HG02763 (cell line): Measurements from ENCODE around the gene REXO1.
"Not testable (repeated sequence)": the region's sequence is repeated elsewhere in the genome, so short reads cannot be mapped to it uniquely, and the experiment has no call there.

ENCODE experiments used
- ATAC-seq: cut with Tn5 transposase; IDR thresholded peaks from one replicate; pipeline ENCODE4 v1.9.1; 2021; ENCODE audit warnings: mild to moderate bottlenecking, moderate library complexity; ENCODE audit not compliant: unreplicated experiment

Gene REXO1, protein sequence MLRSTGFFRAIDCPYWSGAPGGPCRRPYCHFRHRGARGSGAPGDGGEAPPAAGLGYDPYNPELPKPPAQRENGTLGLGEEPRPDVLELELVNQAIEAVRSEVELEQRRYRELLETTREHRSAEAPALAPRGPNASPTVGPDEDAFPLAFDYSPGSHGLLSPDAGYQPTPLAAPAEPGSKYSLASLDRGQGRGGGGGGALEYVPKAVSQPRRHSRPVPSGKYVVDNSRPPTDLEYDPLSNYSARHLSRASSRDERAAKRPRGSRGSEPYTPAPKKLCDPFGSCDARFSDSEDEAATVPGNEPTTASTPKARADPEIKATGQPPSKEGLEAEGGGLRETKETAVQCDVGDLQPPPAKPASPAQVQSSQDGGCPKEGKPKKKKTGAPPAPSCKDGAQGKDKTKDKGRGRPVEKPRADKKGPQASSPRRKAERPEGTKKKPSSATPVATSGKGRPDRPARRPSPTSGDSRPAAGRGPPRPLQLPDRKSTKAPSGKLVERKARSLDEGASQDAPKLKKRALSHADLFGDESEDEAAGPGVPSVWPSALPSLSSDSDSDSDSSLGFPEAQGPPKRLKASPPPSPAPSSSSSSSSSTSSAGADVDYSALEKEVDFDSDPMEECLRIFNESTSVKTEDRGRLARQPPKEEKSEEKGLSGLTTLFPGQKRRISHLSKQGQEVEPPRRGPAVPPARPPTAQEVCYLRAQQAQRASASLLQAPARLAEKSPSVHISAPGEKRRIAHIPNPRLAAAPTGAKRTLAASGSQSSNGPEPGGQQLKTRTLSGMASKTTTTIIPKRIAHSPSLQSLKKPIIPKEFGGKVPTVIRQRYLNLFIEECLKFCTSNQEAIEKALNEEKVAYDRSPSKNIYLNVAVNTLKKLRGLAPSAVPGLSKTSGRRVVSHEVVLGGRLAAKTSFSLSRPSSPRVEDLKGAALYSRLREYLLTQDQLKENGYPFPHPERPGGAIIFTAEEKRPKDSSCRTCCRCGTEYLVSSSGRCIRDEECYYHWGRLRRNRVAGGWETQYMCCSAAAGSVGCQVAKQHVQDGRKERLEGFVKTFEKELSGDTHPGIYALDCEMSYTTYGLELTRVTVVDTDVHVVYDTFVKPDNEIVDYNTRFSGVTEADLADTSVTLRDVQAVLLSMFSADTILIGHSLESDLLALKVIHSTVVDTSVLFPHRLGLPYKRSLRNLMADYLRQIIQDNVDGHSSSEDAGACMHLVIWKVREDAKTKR

DNA sequence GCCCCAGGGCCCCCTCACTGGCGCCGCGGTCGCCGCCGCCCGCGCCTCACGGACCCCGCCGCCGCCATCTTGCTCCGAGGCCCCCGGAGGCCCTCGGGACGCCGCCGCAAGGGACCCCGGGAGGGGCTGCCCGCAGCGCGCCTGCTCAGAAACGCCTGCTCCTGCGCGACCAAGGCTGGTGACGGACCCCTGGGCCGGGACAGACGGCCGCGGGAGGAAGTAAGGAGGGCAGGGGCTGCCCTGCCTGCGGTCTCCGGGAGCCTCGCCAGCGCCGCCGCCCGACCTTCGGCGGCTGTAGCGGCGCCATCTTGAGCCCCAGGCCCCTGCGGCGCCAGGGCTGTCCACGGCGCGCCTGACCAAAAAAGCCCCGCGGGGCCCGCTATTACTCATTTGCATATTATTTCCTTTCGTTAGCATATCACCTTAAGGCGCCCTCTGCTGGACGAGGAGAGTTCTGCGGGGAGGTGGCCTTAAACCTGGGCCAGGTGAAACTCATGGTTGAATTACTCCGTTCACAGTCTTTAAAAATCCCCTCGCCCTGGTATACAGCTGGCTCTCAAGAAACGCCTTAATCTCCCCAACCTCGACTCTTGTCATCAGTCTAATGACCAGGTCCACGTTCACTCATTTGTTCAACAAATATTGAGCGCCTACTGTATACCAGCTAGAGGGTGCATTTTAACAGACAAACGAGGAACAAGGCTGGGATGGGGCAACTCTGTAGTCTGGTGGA is at the start of gene REXO1:
Gene REXO1, minus strand, starts transcription at position 85 of the 733 bp plus-strand sequence. CDS start 125 bp downstream, outside the sequence.
- ATAC-seq: peak; percentile 78

DNA sequence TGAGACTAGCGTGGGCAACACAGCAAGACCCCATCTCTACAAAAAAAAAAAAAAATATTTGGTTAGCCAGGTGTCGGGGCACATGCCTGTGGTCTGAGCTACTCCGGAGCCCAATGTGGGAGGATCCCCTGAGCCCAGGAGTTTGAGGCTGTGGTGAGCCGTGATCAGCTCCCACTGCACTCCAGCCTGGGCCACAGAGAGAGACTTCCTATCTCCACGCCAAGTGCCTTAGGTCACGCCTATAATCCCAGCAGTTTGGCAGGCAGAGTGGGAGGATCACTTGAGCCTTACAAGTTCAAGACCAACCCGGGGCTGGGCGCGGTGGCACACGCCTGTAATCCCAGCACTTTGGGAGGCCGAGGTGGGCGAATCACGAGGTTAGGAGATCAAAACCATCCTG is 48.2 kb upstream of the REXO1 start:
- ATAC-seq: no peak

DNA sequence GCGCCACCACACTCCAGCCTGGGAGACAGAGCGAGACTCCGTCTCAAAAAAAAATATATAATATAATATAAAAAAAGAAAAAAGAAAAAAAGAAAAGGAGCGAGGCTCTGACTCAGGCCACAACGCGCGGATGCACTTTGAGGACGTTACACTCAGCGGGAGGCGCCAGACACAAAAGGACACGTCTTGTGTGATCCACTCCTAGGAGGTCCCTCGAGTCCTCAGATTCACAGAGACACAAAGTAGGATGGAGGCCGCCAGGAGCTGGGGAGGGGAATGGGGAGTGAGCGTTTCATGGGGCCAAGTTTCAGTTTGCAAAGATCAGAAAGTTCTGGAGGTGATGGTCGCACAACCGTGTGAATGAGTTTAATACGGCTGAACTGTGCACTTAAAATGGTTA is 45.5 kb upstream of the REXO1 start:
- ATAC-seq: no peak

DNA sequence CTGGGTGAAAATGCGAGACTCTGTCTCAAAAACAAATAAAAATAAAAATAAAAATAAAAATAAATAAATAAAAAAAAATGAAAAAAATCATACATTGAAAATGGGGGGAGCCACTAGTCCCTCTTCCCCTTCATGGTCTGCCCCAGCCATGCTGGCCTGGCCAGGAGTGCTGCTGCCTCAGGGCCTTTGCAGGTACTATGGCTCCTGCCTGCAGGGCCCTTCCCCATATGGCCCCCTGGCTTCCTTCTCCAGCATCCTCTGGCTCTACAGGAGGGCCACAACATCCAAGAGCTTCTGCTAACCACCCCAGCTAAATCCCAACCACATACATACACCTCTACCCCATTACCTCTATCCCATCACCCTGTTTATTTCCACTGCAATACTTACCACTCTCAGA is 41.6 kb upstream of the REXO1 start:
- ATAC-seq: no peak

DNA sequence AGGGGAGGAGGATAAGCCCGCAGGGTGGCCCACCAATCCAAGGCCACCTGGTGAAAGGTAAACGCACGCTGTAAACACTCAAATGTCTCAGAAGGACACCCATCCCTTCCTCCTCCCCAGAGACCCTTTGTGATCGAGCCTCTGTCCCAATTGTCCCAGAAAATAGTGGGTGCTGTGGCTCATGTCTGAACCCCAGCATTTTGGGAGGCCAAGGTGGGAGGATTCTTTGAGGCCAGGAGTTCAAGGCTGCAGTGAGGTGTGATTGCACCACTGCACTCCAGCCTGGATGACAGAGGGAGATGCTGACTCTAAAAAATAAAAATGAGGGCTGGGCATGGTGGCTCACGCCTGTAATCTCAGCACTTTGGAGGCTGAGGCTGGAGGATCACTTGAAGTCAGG is 40.1 kb upstream of the REXO1 start:
- no peak for ATAC-seq

DNA sequence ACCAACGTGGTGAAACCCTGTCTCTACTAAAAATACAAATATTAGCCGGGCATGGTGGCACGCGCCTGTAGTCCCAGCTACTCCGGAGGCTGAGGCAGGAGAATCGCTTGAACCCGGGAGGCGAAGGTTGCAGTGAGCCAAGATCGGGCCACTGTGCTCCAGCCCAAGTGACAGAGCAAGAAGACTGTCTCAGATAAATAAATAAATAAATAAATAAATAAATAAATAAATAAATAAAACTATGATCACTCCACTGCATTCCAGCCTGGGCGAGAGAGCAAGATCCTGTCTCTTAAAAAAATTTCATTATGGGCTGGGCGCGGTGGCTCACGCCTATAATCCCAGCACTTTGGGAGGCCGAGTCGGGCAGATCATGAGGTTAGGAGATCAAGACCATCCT is 38.1 kb upstream of the REXO1 start:
- not testable (repeated sequence) for ATAC-seq

DNA sequence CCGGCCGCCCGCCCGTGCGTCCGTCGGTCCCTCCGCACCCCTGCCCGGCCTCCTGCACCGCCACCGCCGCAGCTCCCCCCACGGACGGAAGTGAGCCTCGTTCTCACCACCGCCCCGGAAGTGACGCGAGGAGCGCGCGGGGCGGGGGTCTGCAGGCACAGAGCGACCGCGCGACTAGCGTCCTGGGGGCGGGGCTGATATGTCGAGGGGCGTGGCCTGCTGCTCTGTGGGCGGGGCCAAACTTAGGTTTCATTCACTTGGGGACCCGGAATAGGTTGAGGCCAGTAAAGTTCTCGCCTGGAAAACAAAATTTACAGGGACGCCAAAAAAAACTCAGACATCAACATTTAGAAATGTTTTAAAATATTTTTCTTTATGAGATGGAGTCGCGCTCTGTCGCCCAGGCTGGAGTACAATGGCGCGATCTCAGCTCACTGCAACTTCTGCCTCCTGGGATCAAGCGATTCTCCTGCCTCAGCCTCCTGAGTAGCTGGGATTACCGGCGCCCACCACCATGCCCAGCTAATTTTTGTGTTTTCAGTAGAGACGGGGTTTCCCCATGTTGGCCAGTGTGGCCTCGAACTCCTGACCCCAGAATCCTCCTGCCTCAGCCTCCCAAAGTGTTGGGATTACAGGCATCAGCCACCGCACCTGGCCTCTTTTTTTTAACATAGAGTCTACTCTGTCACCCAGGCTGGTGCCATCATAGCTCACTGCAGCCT is 37.3 kb upstream of the REXO1 start, which contains the start of gene ABHD17A:
Gene ABHD17A, minus strand, starts transcription at position 99 of the 722 bp plus-strand sequence. CDS start 3,930 bp downstream, outside the sequence.
- peak; percentile 79 for ATAC-seq

DNA sequence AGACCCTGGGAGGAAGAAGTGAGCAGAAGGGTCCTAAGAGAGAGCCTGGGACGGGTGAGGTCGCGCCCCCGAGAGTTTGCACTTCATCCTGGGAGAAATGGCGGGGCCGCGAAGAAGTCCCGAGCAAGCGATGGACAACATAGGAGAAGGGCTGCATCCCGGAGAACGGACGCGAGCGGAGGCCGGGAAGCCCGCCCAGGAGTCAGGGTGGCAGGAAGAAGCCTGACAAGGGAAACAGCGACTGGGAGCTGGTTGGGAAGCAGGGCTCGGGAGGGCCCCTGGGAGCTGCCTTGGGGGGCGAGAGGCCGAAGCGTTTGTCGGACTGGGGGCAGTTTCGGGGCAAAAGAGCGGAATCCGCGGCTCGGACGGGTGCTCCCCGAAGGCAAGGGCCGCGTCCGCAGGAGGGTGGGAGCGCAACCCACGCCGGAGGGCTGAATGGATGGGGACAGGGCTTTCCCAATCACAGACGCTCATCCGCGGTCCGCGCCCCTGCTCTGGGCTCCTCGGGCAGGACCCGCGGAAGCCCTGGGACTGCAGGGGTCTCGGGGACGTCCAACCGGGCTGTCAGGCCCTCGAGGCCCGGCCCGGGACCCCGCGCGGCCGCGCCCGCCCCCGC is 36.5 kb upstream of the REXO1 start:
- no peak for ATAC-seq

DNA sequence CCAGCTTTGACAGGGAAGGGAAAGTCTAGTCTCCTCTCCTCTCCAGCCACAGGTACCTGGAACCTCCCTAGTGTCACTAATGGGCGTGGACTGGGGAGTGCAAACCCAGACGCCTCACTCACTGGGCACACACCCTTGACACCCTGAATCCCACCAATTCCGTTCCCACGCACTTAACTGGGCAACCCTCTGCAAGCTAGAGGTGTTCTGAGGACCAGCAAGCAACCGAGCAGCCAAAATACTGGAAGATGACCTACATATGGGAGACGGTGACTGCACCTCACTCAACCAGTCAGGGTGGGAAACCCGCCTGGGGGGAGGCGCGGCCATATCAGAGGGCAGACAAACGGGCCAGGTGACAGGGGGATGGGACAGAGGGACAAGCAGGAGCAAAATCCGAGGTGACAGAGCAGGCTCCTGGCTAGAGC is 36.0 kb upstream of the REXO1 start:
- ATAC-seq: no peak

DNA sequence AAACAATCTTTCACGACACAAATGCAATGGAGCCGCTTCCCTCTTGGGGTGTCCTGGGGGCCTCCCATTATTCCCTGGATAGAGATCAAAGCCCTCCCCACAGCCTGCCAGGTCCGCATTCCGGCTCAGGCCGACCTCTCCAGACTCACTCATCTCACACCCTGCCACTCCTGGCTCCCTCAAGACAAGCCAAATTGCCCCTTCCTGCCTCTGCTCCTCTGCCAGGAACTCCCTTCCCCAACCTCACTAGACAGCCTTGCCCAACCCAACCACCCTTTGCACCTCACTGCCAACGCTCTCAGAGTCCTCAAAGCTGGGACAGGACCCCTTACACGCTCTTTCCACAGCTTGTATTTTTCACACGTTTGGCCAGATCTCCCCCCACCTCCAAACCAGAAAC is 35.5 kb upstream of the REXO1 start:
- ATAC-seq: no peak

DNA sequence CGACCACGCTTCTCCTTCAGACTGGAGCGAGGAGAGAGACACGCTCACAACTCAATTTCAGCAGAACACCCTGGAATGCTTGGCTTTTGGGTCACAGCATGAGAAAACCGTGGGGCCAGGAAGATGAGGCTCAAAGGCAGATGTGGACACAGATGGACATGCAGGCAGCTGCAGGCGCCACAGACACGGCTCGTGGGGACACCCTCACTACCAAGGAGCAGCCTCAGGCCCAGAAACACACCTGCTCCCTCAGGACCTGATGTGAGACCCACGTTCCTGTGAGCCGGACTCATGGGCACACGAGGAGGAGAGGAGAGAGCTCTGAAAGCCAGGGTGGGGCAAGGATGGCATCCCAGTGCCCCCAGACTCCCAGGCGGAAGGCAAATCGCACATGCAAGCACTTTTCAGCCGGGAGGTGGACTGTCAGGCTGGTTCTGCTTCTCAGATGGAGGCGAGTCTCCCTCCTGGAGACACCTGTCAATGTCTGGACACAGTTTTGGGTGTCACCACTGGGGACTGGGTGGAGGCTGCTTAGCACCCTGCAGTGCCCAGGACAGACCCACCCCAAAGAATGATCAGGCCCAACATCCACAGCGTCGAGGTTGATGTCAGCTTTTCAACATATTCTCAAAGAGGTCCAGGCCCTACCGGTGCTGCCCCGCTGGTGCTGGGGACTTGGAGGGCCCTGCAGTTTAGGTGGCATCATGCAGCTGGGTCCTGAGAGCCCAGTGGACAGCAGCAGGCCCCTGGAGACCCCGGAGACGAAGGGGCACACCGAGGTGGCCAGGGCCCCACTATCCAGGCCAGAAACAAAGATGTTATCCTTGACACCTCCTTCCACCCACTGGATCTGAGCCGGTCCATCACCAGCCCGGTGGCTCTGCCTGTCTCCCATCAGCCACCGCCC is 34.8 kb upstream of the REXO1 start:
- ATAC-seq: no peak

DNA sequence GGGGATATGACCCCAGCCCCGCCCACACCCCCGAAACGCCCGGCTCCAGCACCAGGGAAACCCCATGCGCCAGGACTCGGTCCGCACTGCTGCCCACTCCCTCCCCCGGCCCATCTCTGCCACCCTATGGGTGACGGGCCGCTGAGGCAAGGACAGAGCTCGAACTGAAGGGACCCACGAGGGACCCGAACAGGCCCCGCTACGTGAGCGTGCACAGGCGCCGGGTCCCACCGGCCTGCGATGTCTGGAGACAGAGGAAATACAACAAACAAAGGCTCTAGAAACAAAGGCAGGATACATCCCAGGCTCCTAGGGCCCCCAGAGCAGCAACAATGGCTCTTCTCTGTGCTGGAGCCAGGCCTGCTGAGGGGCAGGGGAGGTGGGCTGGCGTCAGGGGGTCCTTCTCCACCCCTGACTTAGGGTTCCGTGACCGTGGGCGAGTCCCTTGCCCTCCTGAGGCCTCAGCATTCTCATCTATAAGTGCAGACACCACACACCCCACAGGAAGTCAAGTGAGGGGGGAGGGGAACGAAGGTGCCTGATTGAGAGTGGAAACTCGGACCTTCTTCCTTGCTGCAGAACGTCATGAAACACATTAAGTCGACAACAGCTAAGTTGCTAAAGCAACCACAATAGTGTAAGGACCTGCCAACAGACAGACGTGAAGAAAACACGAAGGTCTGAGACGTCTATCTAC is 34.0 kb upstream of the REXO1 start:
- ATAC-seq: no peak

DNA sequence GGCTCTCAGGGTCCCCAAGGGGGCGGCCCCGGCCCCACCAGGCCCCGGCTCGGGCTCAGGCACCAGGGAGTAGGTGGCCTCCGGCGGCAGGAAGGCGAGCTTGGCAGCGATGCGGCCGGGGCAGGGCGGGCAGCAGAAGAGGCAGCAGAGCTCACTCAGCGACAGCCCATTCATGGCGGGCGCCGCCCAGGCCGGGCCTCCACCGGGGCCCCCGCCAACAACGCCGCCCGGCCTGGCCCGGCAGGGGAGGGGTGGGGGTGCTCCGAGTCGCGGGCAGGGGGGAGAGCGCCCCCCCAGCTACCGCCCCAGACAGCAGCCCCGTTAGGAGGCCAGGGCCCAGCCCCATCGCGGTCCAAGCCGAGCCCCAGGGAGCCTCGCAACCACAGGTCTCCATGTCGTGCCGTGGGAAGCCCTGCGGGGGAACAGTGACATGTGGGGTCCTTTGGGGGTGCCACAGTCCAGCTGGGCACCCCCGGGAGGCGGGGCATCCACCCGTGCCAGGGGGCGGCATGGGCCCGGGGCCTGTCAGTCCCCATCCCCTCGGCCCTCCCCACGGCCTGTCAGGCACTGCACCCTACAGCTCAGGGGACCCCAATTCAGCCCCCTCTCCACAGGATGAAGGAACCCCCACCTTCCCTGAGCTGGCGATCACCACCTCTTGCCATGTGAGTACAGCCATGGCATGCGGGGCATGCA is 33.3 kb upstream of the REXO1 start:
- not testable (repeated sequence) for ATAC-seq

DNA sequence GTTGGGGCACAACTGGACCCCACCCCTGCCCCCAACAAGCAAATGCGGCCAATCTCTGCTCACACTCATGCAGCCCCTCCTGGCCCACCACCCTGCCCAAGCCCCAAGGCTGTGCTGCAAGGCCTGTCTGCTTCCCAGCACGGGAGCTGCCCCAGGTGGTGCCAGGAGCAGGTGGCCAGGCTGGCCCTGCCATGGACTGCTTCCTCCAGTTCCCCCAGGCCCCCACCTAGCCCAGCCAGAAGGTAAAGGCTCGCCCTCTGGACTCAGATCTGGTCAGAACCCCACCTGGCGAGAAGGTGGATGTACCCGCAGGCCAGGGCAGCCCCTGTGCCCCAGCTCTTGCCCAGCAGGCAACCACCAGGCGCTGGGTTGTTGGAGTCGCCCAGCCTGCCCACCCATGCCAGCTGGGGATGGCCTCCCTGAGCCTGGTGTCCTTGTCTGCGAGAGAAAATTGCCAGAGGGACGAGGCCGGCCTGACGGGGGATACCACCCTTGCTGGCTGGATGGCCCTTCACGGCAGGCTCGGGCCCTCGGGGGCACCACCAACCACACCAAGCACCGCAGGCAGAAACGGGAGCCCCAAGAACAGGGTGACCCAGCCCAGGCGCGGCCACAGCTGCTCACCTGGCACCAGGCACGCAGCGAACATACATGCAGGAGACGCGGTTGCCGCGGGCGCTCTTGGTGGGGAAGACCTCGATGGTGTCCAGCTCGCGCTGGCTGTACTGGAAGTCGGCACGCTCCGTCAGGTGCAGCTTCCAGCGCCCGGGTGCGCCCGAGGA is 32.5 kb upstream of the REXO1 start:
- ATAC-seq: no peak

DNA sequence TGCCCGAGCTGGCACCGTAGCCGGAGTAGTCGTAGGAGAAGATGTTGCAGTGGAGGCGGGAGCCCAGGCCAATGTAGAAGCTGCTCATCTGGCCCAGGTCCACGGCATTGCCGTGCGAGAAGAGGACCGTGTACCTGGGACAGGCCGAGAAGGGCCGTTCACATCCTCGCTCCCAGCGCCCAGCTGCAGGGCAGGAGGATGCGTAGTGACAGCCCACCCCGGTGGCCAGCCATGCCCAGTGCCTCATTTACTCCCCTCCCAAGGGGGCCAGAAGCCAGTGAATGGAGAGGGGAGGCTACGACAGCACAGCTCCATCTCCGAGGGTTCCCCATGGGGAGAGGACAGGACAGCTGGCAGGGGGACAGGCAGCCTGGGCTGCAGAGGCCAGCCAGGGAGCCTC is 31.7 kb upstream of the REXO1 start:
- ATAC-seq: not testable (repeated sequence)

DNA sequence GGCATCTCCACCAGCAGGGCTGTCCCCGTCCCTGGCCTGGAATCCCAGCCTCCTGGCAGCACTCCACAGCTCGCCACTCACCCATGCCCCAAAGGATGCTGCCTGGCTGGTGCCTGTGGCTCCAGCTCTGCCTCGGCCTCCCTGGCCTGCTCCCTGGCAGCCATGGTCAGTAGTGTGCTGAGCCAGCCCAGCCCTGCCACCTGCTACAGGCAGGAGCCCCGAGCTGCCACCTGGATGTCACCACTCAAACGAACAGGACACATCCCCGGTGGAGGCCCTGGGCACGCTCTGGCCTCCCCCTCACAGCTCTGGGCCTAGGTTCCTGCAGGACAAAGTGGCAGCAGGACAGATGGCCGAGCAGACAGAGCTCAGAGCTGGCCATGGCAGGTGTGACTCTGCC is 30.3 kb upstream of the REXO1 start:
- not testable (repeated sequence) for ATAC-seq
